H1 (cell line): Measurements from ENCODE around the gene SNX25. TPM values are rescaled to one million over a fixed set of nuclear protein-coding genes. Genes with fewer than 3 reads are reported as not detected.

Experiments
- CTCF ChIA-PET: fragments of 300-600 bp; sonication (Branson Sonifier 250); formaldehyde crosslinking; loops from one replicate; lab custom pipeline; 2021; ENCODE audit not compliant: partially characterized antibody; lab: Charles Lee
- POLR2A ChIA-PET: fragments of 300-600 bp; sonication (Branson Sonifier 250); formaldehyde crosslinking; loops from one replicate; lab custom pipeline; 2021; ENCODE audit warnings: inconsistent platforms; ENCODE audit not compliant: partially characterized antibody; lab: Charles Lee
- DNase-seq, 2 experiments: peaks; one replicate each; pipeline versions ENCODE4 v3.0.0 to v3.0.0-alpha.2; 2010 to 2022; ENCODE audit warnings: low spot score in 2 of 2, low read depth in 1 of 2, mixed read lengths in 1 of 2
- FAIRE-seq: peaks from 2 replicates; lab custom pipeline; 2011; peaks lifted over from hg19 to GRCh38; lab: Jason Lieb, UNC
- H2AFZ ChIP-seq: 2 replicates; pipeline ENCODE4 v1.8.1; 2012; ENCODE audit warnings: low read length, inconsistent platforms
- H2AK5ac ChIP-seq: 2 replicates; pipeline ENCODE4 v1.6.1; 2013; ENCODE audit warnings: low read depth, low read length
- H2BK120ac ChIP-seq: replicated peaks from 2 replicates; pipeline ENCODE3; 2013; ENCODE audit warnings: low read depth, low read length, inconsistent platforms
- H2BK12ac ChIP-seq: 2 replicates; pipeline ENCODE4 v1.6.1; 2013; ENCODE audit warnings: low read depth, low read length
- H2BK15ac ChIP-seq: 2 replicates; pipeline ENCODE4 v1.6.1; 2013; ENCODE audit warnings: low read length
- H2BK20ac ChIP-seq: 2 replicates; pipeline ENCODE4 v1.6.1; 2013; ENCODE audit warnings: low read length
- H2BK5ac ChIP-seq: 2 replicates; pipeline ENCODE4 v1.6.1; 2013; ENCODE audit warnings: low read depth, low read length
- H3K14ac ChIP-seq: 2 replicates; pipeline ENCODE4 v1.6.1; 2013; ENCODE audit warnings: inconsistent platforms; ENCODE audit not compliant: insufficient read length
- H3K18ac ChIP-seq: 2 replicates; pipeline ENCODE4 v1.6.1; 2013; ENCODE audit warnings: low read length; ENCODE audit errors: extremely low read depth
- H3K23ac ChIP-seq: 2 replicates; pipeline ENCODE4 v1.6.1; 2013; ENCODE audit warnings: inconsistent platforms; ENCODE audit not compliant: insufficient read length
- H3K23me2 ChIP-seq: 2 replicates; pipeline ENCODE4 v1.6.1; 2013; ENCODE audit warnings: low read depth, low read length
- H3K27ac ChIP-seq: 2 replicates; pipeline ENCODE4 v1.6.1; 2011; ENCODE audit warnings: low read depth, low read length, inconsistent platforms
- H3K27me3 ChIP-seq, 4 experiments: replicated peaks in 1 of 4; 1 replicate in 1 of 4; 2 replicates in 3 of 4; pipeline versions ENCODE4 v1.6.1 to v1.8.1; 2011 to 2013; ENCODE audit warnings: low read length in 3 of 4, mild to moderate bottlenecking in 3 of 4, inconsistent platforms in 2 of 4, mixed read lengths in 2 of 4, moderate library complexity in 1 of 4; ENCODE audit not compliant: control insufficient read depth in 3 of 4, insufficient read depth in 3 of 4; ENCODE audit errors: extremely low read depth in 1 of 4
- H3K36me3 ChIP-seq, 4 experiments: 2 replicates each; pipeline versions ENCODE4 v1.6.1 to v1.8.1; 2011 to 2013; ENCODE audit warnings: mild to moderate bottlenecking in 4 of 4, low read length in 3 of 4, moderate library complexity in 2 of 4, control low read depth in 1 of 4, inconsistent platforms in 1 of 4; ENCODE audit not compliant: insufficient read depth in 4 of 4, control insufficient read depth in 2 of 4
- H3K4ac ChIP-seq: replicated peaks from 2 replicates; pipeline ENCODE3; 2013; ENCODE audit warnings: low read length, low read depth, mixed read lengths, inconsistent platforms; ENCODE audit not compliant: insufficient read length
- H3K4me1 ChIP-seq, 4 experiments: replicated peaks in 1 of 4; 1 replicate in 1 of 4; 2 replicates in 3 of 4; pipeline versions ENCODE4 v1.6.1 to v1.8.1; 2011 to 2013; ENCODE audit warnings: low read length in 3 of 4, inconsistent platforms in 2 of 4, mixed read lengths in 1 of 4; ENCODE audit not compliant: insufficient read depth in 4 of 4, control insufficient read depth in 3 of 4
- H3K4me2 ChIP-seq, 2 experiments: 2 replicates each; pipeline versions ENCODE4 v1.6.1 to v1.8.1; 2011 to 2013; ENCODE audit warnings: low read depth in 2 of 2, low read length in 2 of 2, control low read depth in 1 of 2, inconsistent platforms in 1 of 2, mild to moderate bottlenecking in 1 of 2; ENCODE audit not compliant: insufficient read depth in 1 of 2
- H3K4me3 ChIP-seq, 4 experiments: fragments of 200-600, 300-600 bp in 1 of 4; sonication (generic), shearing (Covaris generic), sonication (Bioruptor Twin) in 1 of 4; 2 replicates each; pipeline versions ENCODE4 v1.5.1 to v1.8.1; 2011 to 2016; ENCODE audit warnings: low read length in 4 of 4, low read depth in 3 of 4, control low read depth in 2 of 4, inconsistent platforms in 2 of 4, mild to moderate bottlenecking in 2 of 4, mixed read lengths in 1 of 4, moderate library complexity in 1 of 4; ENCODE audit not compliant: insufficient read depth in 2 of 4; ENCODE audit errors: extremely low read depth in 1 of 4
- H3K56ac ChIP-seq: replicated peaks from 2 replicates; pipeline ENCODE3; 2013; ENCODE audit warnings: low read depth, mild to moderate bottlenecking, mixed read lengths, low read length, inconsistent platforms; ENCODE audit not compliant: insufficient read length
- H3K79me1 ChIP-seq: 2 replicates; pipeline ENCODE4 v1.6.1; 2013; ENCODE audit warnings: low read depth, low read length, control low read depth
- H3K79me2 ChIP-seq, 2 experiments: 2 replicates each; pipeline versions ENCODE4 v1.6.1 to v1.8.1; 2012 to 2013; ENCODE audit warnings: low read length in 2 of 2, mild to moderate bottlenecking in 2 of 2, inconsistent platforms in 1 of 2; ENCODE audit not compliant: insufficient read depth in 2 of 2, control insufficient read depth in 1 of 2
- H3K9ac ChIP-seq, 4 experiments: replicated peaks in 1 of 4; 1 replicate in 1 of 4; 2 replicates in 3 of 4; pipeline versions ENCODE4 v1.6.1 to v1.8.1; 2011 to 2013; ENCODE audit warnings: low read depth in 3 of 4, low read length in 3 of 4, control low read depth in 2 of 4, mild to moderate bottlenecking in 2 of 4, moderate library complexity in 2 of 4, inconsistent platforms in 1 of 4; ENCODE audit errors: extremely low read depth in 1 of 4
- H3K9me3 ChIP-seq, 2 experiments: 2 replicates each; pipeline versions ENCODE4 v1.6.1 to v1.8.1; 2012 to 2013; ENCODE audit warnings: mild to moderate bottlenecking in 2 of 2, moderate library complexity in 2 of 2, control low read depth in 1 of 2, inconsistent platforms in 1 of 2, low read depth in 1 of 2, low read length in 1 of 2, mixed read lengths in 1 of 2; ENCODE audit not compliant: insufficient read depth in 2 of 2
- H4K20me1 ChIP-seq, 2 experiments: replicated peaks in 1 of 2; 2 replicates each; pipeline versions ENCODE3 to v1.8.1; 2011 to 2013; ENCODE audit warnings: inconsistent platforms in 2 of 2, low read length in 2 of 2, mild to moderate bottlenecking in 1 of 2; ENCODE audit not compliant: insufficient read depth in 2 of 2, control insufficient read depth in 1 of 2
- H4K5ac ChIP-seq: 2 replicates; pipeline ENCODE4 v1.6.1; 2013; ENCODE audit warnings: low read length, low read depth, mixed read lengths, inconsistent platforms; ENCODE audit not compliant: insufficient read length
- H4K8ac ChIP-seq: 2 replicates; pipeline ENCODE4 v1.8.0; 2013; ENCODE audit warnings: mild to moderate bottlenecking, moderate library complexity, low read length, inconsistent platforms; ENCODE audit not compliant: insufficient read depth; ENCODE audit errors: extremely low read depth
- H4K91ac ChIP-seq: replicated peaks from 2 replicates; pipeline ENCODE3; 2013; ENCODE audit warnings: low read length, mixed read lengths, inconsistent platforms; ENCODE audit not compliant: insufficient read length
- CBX5 ChIP-seq: fragments of 300-800, 300-1000 bp; sonication (generic); IDR thresholded peaks from 2 replicates; pipeline ENCODE4 v1.7.1; 2016; ENCODE audit warnings: antibody characterized with exemption, low read length, low read depth
- CBX8 ChIP-seq: fragments of 300-800, 300-1000 bp; sonication (generic); IDR thresholded peaks from 2 replicates; pipeline ENCODE4 v1.7.1; 2016; ENCODE audit warnings: low read depth, low read length, borderline replicate concordance
- MAFK ChIP-seq: IDR thresholded peaks from 2 replicates; pipeline ENCODE4 v1.6.1; 2012; ENCODE audit warnings: low read depth, mild to moderate bottlenecking, improper control_type of control experiment, low read length
- NRF1 ChIP-seq: IDR thresholded peaks from 2 replicates; pipeline ENCODE4 v1.6.1; 2011; ENCODE audit warnings: mild to moderate bottlenecking, low read depth, low read length, improper control_type of control experiment
- POU5F1 ChIP-seq: IDR thresholded peaks from 2 replicates; pipeline ENCODE4 v1.6.1; 2011; ENCODE audit warnings: low read depth, mild to moderate bottlenecking, low read length, moderate library complexity
- SAP30 ChIP-seq: fragments of 300-600 bp; sonication (generic); IDR thresholded peaks from 2 replicates; pipeline ENCODE4 v1.7.1; 2012; ENCODE audit warnings: low read length, moderate library complexity, mild to moderate bottlenecking, inconsistent platforms; ENCODE audit not compliant: insufficient read depth, insufficient replicate concordance
- WGBS, 2 experiments: shearing (Covaris generic) in 1 of 2; methylation state at CpG; one replicate each; pipeline versions ENCODE4 v1.1.6 to v1.1.7; 2013 to 2015; ENCODE audit warnings: low lambda C conversion rate in 2 of 2, mixed read lengths in 2 of 2, inconsistent platforms in 1 of 2, low coverage in 1 of 2, missing lambda C conversion rate in 1 of 2; ENCODE audit not compliant: insufficient replicate concordance in 2 of 2, insufficient coverage in 1 of 2, insufficient read length in 1 of 2; ENCODE audit errors: extremely low coverage in 1 of 2, missing lambda C conversion rate in 1 of 2; 5-methylcytosine and 5-hydroxymethylcytosine counted together
- polyA plus RNA-seq, 7 experiments: library from polyadenylated mRNA; depleted of rRNA in 3 of 7; stranded (reverse) in 5 of 7; unstranded in 2 of 7; fragments of >200 nt in 5 of 7; fragments of 200-250 nt in 2 of 7; gene quantifications; 1 replicate in 5 of 7; 2 replicates in 1 of 7; 4 replicates in 1 of 7; pipeline versions ENCODE4 v1.2.1 to v1.2.3, GENCODE V29; 2011 to 2013; ENCODE audit warnings: missing spikeins in 2 of 7, mixed read lengths in 2 of 7
- total RNA-seq: library from RNA; stranded (reverse); fragmentation: NEBNext Ultra II Directional; extraction: Animal tissue kit (Norgen Biotek cat#: 25700); gene quantifications from 2 replicates; pipeline ENCODE4 v1.2.1, GENCODE V29; 2021
- TF ChIP-seq, protein P1 (sequence below): IDR thresholded peaks from 2 replicates; pipeline ENCODE4 v1.6.1; 2012; ENCODE audit warnings: inconsistent platforms

SNX25 gene
- total and polyA plus RNA-seq, 2 of the 8 experiments (the other 6 are each of a cell fraction or from before 2014, with no cell fraction given): 5.4 to 19.9 TPM

GRCh38 chr4:185369731-185370130, 160.3 kb downstream of the SNX25 start:
- no peak overlapping the region for H3K23ac ChIP-seq
- H2BK5ac ChIP-seq: no peak overlapping the region
- H3K79me1 ChIP-seq: no peaks in the 10 kb centered on the region
- no peaks in the 10 kb centered on the region for H3K79me2 ChIP-seq
- H3K4ac ChIP-seq: no peak overlapping the region
- DNase-seq (no peak), FAIRE-seq (no peak)
- no peak overlapping the region for H3K27ac ChIP-seq
- POLR2A ChIA-PET: interaction anchor here (0.8 kb wide), 1 partner anchor 18 kb away, joined by 3 read pairs; no protein-coding TSS in a partner anchor
- no peak overlapping the region for H4K8ac ChIP-seq
- H3K14ac ChIP-seq: no peak overlapping the region
- no peak overlapping the region for H4K91ac ChIP-seq
- no peak overlapping the region for H3K56ac ChIP-seq
- no peak overlapping the region for H3K4me3 ChIP-seq
- H2AFZ ChIP-seq: no peak overlapping the region
- TF ChIP-seq, protein P1, sequence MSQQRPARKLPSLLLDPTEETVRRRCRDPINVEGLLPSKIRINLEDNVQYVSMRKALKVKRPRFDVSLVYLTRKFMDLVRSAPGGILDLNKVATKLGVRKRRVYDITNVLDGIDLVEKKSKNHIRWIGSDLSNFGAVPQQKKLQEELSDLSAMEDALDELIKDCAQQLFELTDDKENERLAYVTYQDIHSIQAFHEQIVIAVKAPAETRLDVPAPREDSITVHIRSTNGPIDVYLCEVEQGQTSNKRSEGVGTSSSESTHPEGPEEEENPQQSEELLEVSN: no peak
- TF ChIP-seq NRF1 (no peak), CBX5 (no peak), CBX8 (no peak), MAFK (no peak), POU5F1 (no peak), SAP30 (no peak)
- WGBS, 2 experiments: 89% methylated on average over 3 of the region's 3 CpGs; no CpG with 5 or more reads in 1 of the 2 experiments
- no peak overlapping the region for H4K5ac ChIP-seq
- no peak overlapping the region for H3K18ac ChIP-seq
- no peak overlapping the region for H2BK12ac ChIP-seq
- H2AK5ac ChIP-seq: no peak overlapping the region
- no peak overlapping the region for H3K9ac ChIP-seq
- H3K4me1 ChIP-seq: 0 out of 7 replicates have a peak, but pooled peaks cover 0 to 2% (median 0%) of the 10 kb centered on the region in 4 experiments
- no peak overlapping the region for H2BK20ac ChIP-seq
- H3K23me2 ChIP-seq: no peaks in the 10 kb centered on the region
- peaks cover 0 to 6% (median 0%) of the 10 kb centered on the region in 4 experiments; a peak in 2 of 8 replicates for H3K36me3 ChIP-seq
- CTCF ChIA-PET: interaction anchor here (0.7 kb wide), 1 partner anchor 363 kb away, joined by 3 read pairs; no protein-coding TSS in a partner anchor
- H2BK15ac ChIP-seq: no peak overlapping the region
- H4K20me1 ChIP-seq: no peaks in the 10 kb centered on the region
- H3K27me3 ChIP-seq: no peaks in the 10 kb centered on the region
- no peak overlapping the region for H3K4me2 ChIP-seq
- no peak overlapping the region for H2BK120ac ChIP-seq
- H3K9me3 ChIP-seq: no peaks in the 10 kb centered on the region
